IMR-90 (cell line): ENCODE data around the gene KCNMA1. TPM values are rescaled to one million over a fixed set of nuclear protein-coding genes. Genes with fewer than 3 reads are reported as not detected.

Experiments
- ATAC-seq: fragments of 200-7000 bp; cut with Tn5 transposase; 2 replicates; pipeline ENCODE4 v1.9.1; 2020; ENCODE audit warnings: low read depth, mild to moderate bottlenecking, moderate library complexity
- BruUV-seq: library from RNA; stranded (reverse); fragments of 400-500 nt; replicated peaks from 2 replicates; lab custom pipeline; 2021; lab: Mats Ljungman, UMichigan
- CTCF ChIA-PET: fragments of 300-600 bp; formaldehyde crosslinking; extraction: SDS; loops from one replicate; lab custom pipeline; 2021; ENCODE audit warnings: antibody characterized with exemption; lab: Yijun Ruan, JAX
- POLR2A ChIA-PET: fragments of 300-600 bp; sonication (Branson Sonifier 250); formaldehyde crosslinking; loops from one replicate; lab custom pipeline; 2022; ENCODE audit warnings: antibody characterized with exemption; ENCODE audit not compliant: unreplicated experiment; lab: Charles Lee
- DNase-seq: peaks from one replicate; pipeline ENCODE4 v3.0.0; 2013
- H2AFZ ChIP-seq: replicated peaks from 2 replicates; pipeline ENCODE3; 2013; ENCODE audit warnings: low read length, mild to moderate bottlenecking; ENCODE audit not compliant: poor library complexity
- H2AK5ac ChIP-seq: 2 replicates; pipeline ENCODE4 v1.6.1; 2013; ENCODE audit warnings: low read depth, low read length, inconsistent platforms
- H2AK9ac ChIP-seq: replicated peaks from 2 replicates; pipeline ENCODE3; 2013; ENCODE audit warnings: mild to moderate bottlenecking, low read depth, low read length, moderate library complexity; ENCODE audit not compliant: poor library complexity
- H2BK120ac ChIP-seq: 2 replicates; pipeline ENCODE4 v1.6.1; 2013; ENCODE audit warnings: low read depth, low read length, inconsistent platforms
- H2BK15ac ChIP-seq: 3 replicates; pipeline ENCODE4 v1.6.1; 2013; ENCODE audit warnings: low read depth, low read length, inconsistent platforms
- H2BK20ac ChIP-seq: 2 replicates; pipeline ENCODE4 v1.6.1; 2013; ENCODE audit warnings: low read depth, mild to moderate bottlenecking, inconsistent platforms, low read length, moderate library complexity
- H2BK5ac ChIP-seq: 2 replicates; pipeline ENCODE4 v1.6.1; 2013; ENCODE audit warnings: mild to moderate bottlenecking, low read depth, low read length, inconsistent platforms; ENCODE audit not compliant: poor library complexity, severe bottlenecking
- H3K14ac ChIP-seq: replicated peaks from 2 replicates; pipeline ENCODE4 v1.6.1; 2013; ENCODE audit warnings: low read depth, low read length, inconsistent platforms
- H3K18ac ChIP-seq: 2 replicates; pipeline ENCODE4 v1.6.1; 2013; ENCODE audit warnings: low read depth, low read length, control low read depth
- H3K23ac ChIP-seq: 2 replicates; pipeline ENCODE4 v1.6.1; 2013; ENCODE audit warnings: low read depth, low read length, inconsistent platforms
- H3K27ac ChIP-seq: 2 replicates; pipeline ENCODE4 v1.5.1; 2013; ENCODE audit warnings: mild to moderate bottlenecking, control low read depth, low read length; ENCODE audit not compliant: insufficient read depth
- H3K27me3 ChIP-seq: 2 replicates; pipeline ENCODE4 v1.6.1; 2013; ENCODE audit warnings: low read length; ENCODE audit not compliant: control insufficient read depth, insufficient read depth
- H3K36me3 ChIP-seq: 2 replicates; pipeline ENCODE4 v1.6.1; 2013; ENCODE audit warnings: low read length, mixed read lengths; ENCODE audit not compliant: control insufficient read depth, insufficient read depth
- H3K4ac ChIP-seq: 2 replicates; pipeline ENCODE4 v1.6.1; 2013; ENCODE audit warnings: low read depth, low read length, inconsistent platforms
- H3K4me1 ChIP-seq: 2 replicates; pipeline ENCODE4 v1.6.1; 2013; ENCODE audit warnings: low read length, mixed read lengths; ENCODE audit not compliant: control insufficient read depth, insufficient read depth
- H3K4me2 ChIP-seq: 2 replicates; pipeline ENCODE4 v1.6.1; 2013; ENCODE audit warnings: low read depth, mild to moderate bottlenecking, control low read depth, low read length, moderate library complexity
- H3K4me3 ChIP-seq: 2 replicates; pipeline ENCODE4 v1.5.1; 2013; ENCODE audit warnings: low read depth, mild to moderate bottlenecking, control low read depth, low read length, moderate library complexity; ENCODE audit not compliant: insufficient read depth
- H3K56ac ChIP-seq: 2 replicates; pipeline ENCODE4 v1.6.1; 2013; ENCODE audit warnings: low read length, inconsistent platforms; ENCODE audit not compliant: insufficient read depth; ENCODE audit errors: extremely low read depth
- H3K79me1 ChIP-seq, 2 experiments: 2 replicates each; pipeline ENCODE4 v1.6.1; 2013; ENCODE audit warnings: low read length in 2 of 2, inconsistent platforms in 1 of 2, low read depth in 1 of 2
- H3K9ac ChIP-seq: 2 replicates; pipeline ENCODE4 v1.6.1; 2013; ENCODE audit warnings: low read depth, low read length, control low read depth
- H3K9me1 ChIP-seq: 2 replicates; pipeline ENCODE4 v1.6.1; 2013; ENCODE audit warnings: low read length, inconsistent platforms; ENCODE audit not compliant: insufficient read depth
- H3K9me3 ChIP-seq: 2 replicates; pipeline ENCODE4 v1.6.1; 2013; ENCODE audit warnings: low read length; ENCODE audit not compliant: control insufficient read depth, insufficient read depth
- H4K20me1 ChIP-seq: 2 replicates; pipeline ENCODE4 v1.6.1; 2013; ENCODE audit warnings: low read length, inconsistent platforms; ENCODE audit not compliant: insufficient read depth
- H4K5ac ChIP-seq: 2 replicates; pipeline ENCODE4 v1.6.1; 2013; ENCODE audit warnings: mild to moderate bottlenecking, low read depth, low read length, control low read depth
- H4K8ac ChIP-seq, 2 experiments: 2 replicates each; pipeline ENCODE4 v1.6.1; 2013; ENCODE audit warnings: low read depth in 2 of 2, low read length in 2 of 2, control low read depth in 1 of 2, inconsistent platforms in 1 of 2
- H4K91ac ChIP-seq: 2 replicates; pipeline ENCODE4 v1.6.1; 2013; ENCODE audit warnings: low read depth, low read length, inconsistent platforms; ENCODE audit not compliant: insufficient read depth
- BHLHE40 ChIP-seq: fragments of 150-350 bp; IDR thresholded peaks from 2 replicates; pipeline ENCODE4 v1.6.1; 2016; ENCODE audit warnings: mild to moderate bottlenecking, low read depth, low read length
- CEBPB ChIP-seq: IDR thresholded peaks from 2 replicates; pipeline ENCODE4 v1.6.1; 2012; ENCODE audit warnings: low read depth, low read length, improper control_type of control experiment
- MAFK ChIP-seq: IDR thresholded peaks from 2 replicates; pipeline ENCODE4 v1.6.1; 2012; ENCODE audit warnings: low read depth, low read length, improper control_type of control experiment
- NFE2L2 ChIP-seq: fragments of 150-350 bp; IDR thresholded peaks from 2 replicates; pipeline ENCODE4 v1.6.1; 2016; ENCODE audit warnings: low read depth, mild to moderate bottlenecking, low read length
- POLR2A ChIP-seq: IDR thresholded peaks from 2 replicates; pipeline ENCODE4 v1.6.1; 2012; ENCODE audit warnings: mild to moderate bottlenecking, low read depth, low read length
- RCOR1 ChIP-seq: IDR thresholded peaks from 2 replicates; pipeline ENCODE4 v1.6.1; 2012; ENCODE audit warnings: mild to moderate bottlenecking, low read length, improper control_type of control experiment; ENCODE audit not compliant: insufficient replicate concordance
- RFX5 ChIP-seq: IDR thresholded peaks from 2 replicates; pipeline ENCODE4 v1.8.0; 2012; ENCODE audit warnings: low read depth, mild to moderate bottlenecking, low read length, moderate library complexity
- WGBS, 2 experiments: methylation state at CpG; one replicate each; pipeline versions ENCODE4 v1.1.5 to v1.1.7; 2013; ENCODE audit warnings: missing lambda C conversion rate in 2 of 2; ENCODE audit not compliant: insufficient read length in 1 of 2; ENCODE audit errors: extremely low coverage in 2 of 2; 5-methylcytosine and 5-hydroxymethylcytosine counted together
- dilution Hi-C: fragments of 300-500 bp; cut with HindIII; formaldehyde crosslinking; loops from one replicate; pipeline ENCODE4 v1.14.3; 2018; ENCODE audit warnings: low sequenced_read_pairs; ENCODE audit not compliant: unreplicated experiment
- in situ Hi-C: fragments of 300-500 bp; cut with MboI; formaldehyde crosslinking; loops from 3 replicates; pipeline ENCODE4 v1.14.3; 2019; ENCODE audit warnings: low sequenced_read_pairs, inconsistent platforms, mixed read lengths
- intact Hi-C: fragments of 100-400 bp; cut with micrococcal nuclease; formaldehyde crosslinking; loops from 2 replicates; pipeline ENCODE4 v1.10.0; 2022
- polyA plus RNA-seq, 3 experiments: library from polyadenylated mRNA; depleted of rRNA; stranded (reverse); fragments of >200 nt; gene quantifications; 2 replicates each; pipeline ENCODE4 v1.2.3, GENCODE V29; 2012; ENCODE audit warnings: low replicate concordance in 1 of 3
- total RNA-seq: library from RNA; depleted of rRNA; stranded (reverse); fragments of >200 nt; gene quantifications from 2 replicates; pipeline ENCODE4 v1.2.3, GENCODE V29; 2012
- TF ChIP-seq, protein P1 (sequence below): fragments of 150-350 bp; IDR thresholded peaks from 2 replicates; pipeline ENCODE4 v1.6.1; 2017; ENCODE audit warnings: mild to moderate bottlenecking, antibody characterized with exemption, low read length, low read depth

Gene KCNMA1
- total and polyA plus RNA-seq, 2 of the 4 experiments (the other 2 are of a cell fraction): 25.6 to 29.6 TPM

DNA sequence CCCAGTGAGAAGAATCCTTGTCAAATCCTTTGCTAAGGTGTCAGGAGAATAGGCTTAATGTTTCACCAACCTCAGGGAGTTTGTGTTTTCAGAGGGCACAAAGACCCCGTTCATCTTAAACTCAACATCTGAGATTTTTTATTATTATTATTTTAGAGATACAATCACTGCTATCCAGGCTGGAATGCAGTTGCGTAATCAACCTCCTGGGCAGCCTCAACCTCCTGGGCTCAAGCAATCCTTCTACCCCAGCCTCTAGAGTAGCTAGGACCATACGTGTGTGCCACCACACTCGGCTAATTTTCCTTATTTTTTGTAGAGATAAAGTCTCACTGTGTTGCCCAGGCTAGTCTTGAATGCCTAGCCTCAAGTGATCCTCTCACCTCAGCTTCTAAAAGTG is 599.2 kb downstream of the KCNMA1 start:
- Histone ChIP-seq H3K9ac (no peak overlapping the region), H2BK5ac (no peak overlapping the region), H2AK5ac (no peak overlapping the region), H3K14ac (no peak overlapping the region), H3K79me1 (no peaks in the 10 kb centered on the region), H4K5ac (no peak overlapping the region), H2AFZ (no peak overlapping the region), H3K4me2 (no peak overlapping the region), H4K20me1 (no peaks in the 10 kb centered on the region), H3K4me1 (no peaks in the 10 kb centered on the region), H2BK20ac (no peak overlapping the region), H3K9me3 (no peaks in the 10 kb centered on the region), H2AK9ac (no peak overlapping the region), H3K4ac (no peak overlapping the region), H2BK120ac (no peak overlapping the region), H3K36me3 (no peaks in the 10 kb centered on the region), H3K4me3 (no peak overlapping the region), H3K27me3 (no peaks in the 10 kb centered on the region; the same call in 1 of the 2 replicates), H3K18ac (no peak overlapping the region), H3K23ac (no peak overlapping the region), H2BK15ac (no peak overlapping the region), H3K56ac (no peak overlapping the region), H3K9me1 (0 out of 2 replicates have a peak, but pooled peaks cover 6% of the 10 kb centered on the region), H3K27ac (no peak overlapping the region), H4K91ac (no peak overlapping the region), H4K8ac (no peak overlapping the region)
- WGBS, 2 experiments: no CpG with 5 or more reads among the region's 4 CpGs
- DNase-seq (no peak), ATAC-seq (no peak)
- dilution Hi-C loops (no loop called here), in situ Hi-C loops (no loop called here), intact Hi-C loops (no loop called here)
- TF ChIP-seq CEBPB (peak; percentile 90), NFE2L2 (no peak), RFX5 (no peak), RCOR1 (no peak), POLR2A (no peak), MAFK (no peak), BHLHE40 (no peak)
- TF ChIP-seq, protein P1, sequence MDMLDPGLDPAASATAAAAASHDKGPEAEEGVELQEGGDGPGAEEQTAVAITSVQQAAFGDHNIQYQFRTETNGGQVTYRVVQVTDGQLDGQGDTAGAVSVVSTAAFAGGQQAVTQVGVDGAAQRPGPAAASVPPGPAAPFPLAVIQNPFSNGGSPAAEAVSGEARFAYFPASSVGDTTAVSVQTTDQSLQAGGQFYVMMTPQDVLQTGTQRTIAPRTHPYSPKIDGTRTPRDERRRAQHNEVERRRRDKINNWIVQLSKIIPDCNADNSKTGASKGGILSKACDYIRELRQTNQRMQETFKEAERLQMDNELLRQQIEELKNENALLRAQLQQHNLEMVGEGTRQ: no peak
- CTCF ChIA-PET: no interaction called here
- no TSS peak for BruUV-seq
- POLR2A ChIA-PET: no interaction called here
